WERI-Rb-1 (cell line): Measurements from ENCODE around the gene GALNT3.

Experiments
- DNase-seq: peaks from one replicate; pipeline ENCODE4 v3.0.0-alpha.2; 2020
- H3K27ac ChIP-seq: fragments of 250-450 bp; sonication (Bioruptor Pico); 2 replicates; pipeline ENCODE4 v1.5.1; 2020; ENCODE audit warnings: mild to moderate bottlenecking, moderate library complexity
- H3K27me3 ChIP-seq: fragments of 250-450 bp; sonication (Bioruptor Pico); 2 replicates; pipeline ENCODE4 v1.5.1; 2021; ENCODE audit warnings: mild to moderate bottlenecking, low read depth, moderate library complexity; ENCODE audit not compliant: insufficient read depth, severe bottlenecking
- H3K36me3 ChIP-seq: fragments of 250-450 bp; sonication (Bioruptor Pico); 2 replicates; pipeline ENCODE4 v1.5.1; 2020; ENCODE audit warnings: mild to moderate bottlenecking, moderate library complexity
- H3K4me3 ChIP-seq: 2 replicates; pipeline ENCODE4 v1.5.1; 2011; ENCODE audit warnings: low read depth, mild to moderate bottlenecking, control low read depth, low read length
- H3K9me3 ChIP-seq: fragments of 250-450 bp; sonication (Bioruptor Pico); 2 replicates; pipeline ENCODE4 v1.5.1; 2021; ENCODE audit warnings: mild to moderate bottlenecking, moderate library complexity; ENCODE audit not compliant: severe bottlenecking
- CTCF ChIP-seq: IDR thresholded peaks from 2 replicates; pipeline ENCODE4 v1.5.1; 2011; ENCODE audit warnings: low read depth, mild to moderate bottlenecking, control low read depth, inconsistent platforms, low read length

Gene GALNT3

GRCh38 chr2:165793161-165793778, 777 bp downstream of the GALNT3 start:
- Histone ChIP-seq H3K4me3 (no peak overlapping the region), H3K36me3 (no peaks in the 10 kb centered on the region), H3K9me3 (no peaks in the 10 kb centered on the region), H3K27ac (no peak overlapping the region), H3K27me3 (no peaks in the 10 kb centered on the region)
- no peak for DNase-seq
- TF ChIP-seq CTCF: no peak

GRCh38 chr2:165792104-165792454, 2.0 kb downstream of the GALNT3 start:
- TF ChIP-seq CTCF: no peak
- no peak for DNase-seq
- H3K4me3 ChIP-seq: no peak overlapping the region
- H3K36me3 ChIP-seq: no peaks in the 10 kb centered on the region
- H3K9me3 ChIP-seq: no peaks in the 10 kb centered on the region
- H3K27ac ChIP-seq: no peak overlapping the region
- no peaks in the 10 kb centered on the region for H3K27me3 ChIP-seq

- Histone ChIP-seq H3K36me3 (no peaks in the 10 kb centered on the region), H3K9me3 (no peaks in the 10 kb centered on the region), H3K27me3 (no peaks in the 10 kb centered on the region), H3K27ac (no peak overlapping the region), H3K4me3 (no peak overlapping the region)
- DNase-seq: no peak
- no peak for TF ChIP-seq CTCF
These were observed 2.5 kb downstream of the GALNT3 start for GRCh38 chr2:165791421-165792103.

GRCh38 chr2:165790466-165790865, 3.6 kb downstream of the GALNT3 start:
- Histone ChIP-seq H3K27me3 (no peaks in the 10 kb centered on the region), H3K27ac (no peak overlapping the region), H3K9me3 (no peaks in the 10 kb centered on the region), H3K36me3 (no peaks in the 10 kb centered on the region), H3K4me3 (no peak overlapping the region)
- no peak for TF ChIP-seq CTCF
- DNase-seq: no peak

- DNase-seq: no peak
- H3K9me3 ChIP-seq: no peaks in the 10 kb centered on the region
- no peaks in the 10 kb centered on the region for H3K36me3 ChIP-seq
- H3K27ac ChIP-seq: no peak overlapping the region
- no peaks in the 10 kb centered on the region for H3K27me3 ChIP-seq
- no peak for TF ChIP-seq CTCF
- H3K4me3 ChIP-seq: no peak overlapping the region
These were observed 6.7 kb downstream of the GALNT3 start for GRCh38 chr2:165787334-165787733.

- Histone ChIP-seq H3K4me3 (no peak overlapping the region), H3K27me3 (no peaks in the 10 kb centered on the region), H3K27ac (no peak overlapping the region), H3K36me3 (no peaks in the 10 kb centered on the region), H3K9me3 (no peaks in the 10 kb centered on the region)
- TF ChIP-seq CTCF: no peak
- no peak for DNase-seq
These were observed 14.3 kb downstream of the GALNT3 start for GRCh38 chr2:165779706-165780105.
